ENCODE results near the gene HCFC1R1.

The HCFC1R1 gene

DNA sequence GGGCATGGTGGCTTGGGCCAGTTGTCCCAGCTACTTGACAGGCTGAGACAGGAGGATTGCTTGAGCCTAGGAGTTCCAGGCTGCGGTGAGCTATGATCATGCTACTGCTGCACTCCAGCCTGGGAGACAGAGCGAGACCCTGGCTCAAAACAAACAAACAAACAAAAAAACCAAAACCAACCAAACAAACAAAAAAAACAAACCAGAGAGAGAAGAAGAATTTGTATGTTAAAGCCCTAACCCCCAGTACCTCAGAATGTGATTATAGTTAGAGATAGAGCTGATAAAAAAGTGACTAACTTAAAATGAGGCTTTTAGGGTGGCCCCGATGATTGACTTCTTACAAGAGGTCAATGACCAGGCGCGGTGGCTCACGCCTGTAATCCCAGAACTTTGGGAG is 21.0 kb upstream of the HCFC1R1 start:
- no peak overlapping the region for H3K27ac ChIP-seq (ENCODE audit: low read depth, low read length)
- no peaks in the 10 kb centered on the region for H3K9me3 ChIP-seq (ENCODE audit: low read length)
- no peak overlapping the region for H3K9ac ChIP-seq (ENCODE audit: low read length)
- H3K4me1 ChIP-seq (ENCODE audit: insufficient read depth, low read length): no peaks in the 10 kb centered on the region
- no peaks in the 10 kb centered on the region for H3K36me3 ChIP-seq (ENCODE audit: insufficient read depth, low read length)
- H3K27me3 ChIP-seq (ENCODE audit: control insufficient read depth in 1 of 2, insufficient read depth in 2 of 2, low read length in 2 of 2): peaks cover 19 to 53% of the 10 kb centered on the region in 2 donors
- no peak overlapping the region for H3K4me3 ChIP-seq (ENCODE audit: low read depth in 1 of 2, low read length in 2 of 2)

DNA sequence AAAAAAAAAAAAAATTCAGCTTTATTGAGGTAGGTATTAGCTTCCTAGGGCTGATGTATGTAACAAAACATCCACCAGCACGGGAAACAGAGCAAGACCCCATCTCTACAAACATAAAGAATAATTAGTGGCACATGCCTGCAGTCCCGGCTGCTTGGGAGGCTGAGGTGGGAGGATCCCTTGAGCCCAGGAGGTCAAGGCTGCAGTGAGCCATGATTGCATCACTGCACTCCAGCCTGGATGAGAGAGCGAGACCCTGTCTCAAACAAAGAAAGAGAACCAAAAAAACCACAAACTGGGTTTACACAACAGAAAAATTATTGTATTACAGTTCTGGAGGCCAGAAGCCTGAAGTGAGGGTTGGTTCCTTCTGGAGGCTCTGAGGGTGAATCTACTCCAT is 18.6 kb upstream of the HCFC1R1 start:
- no peak overlapping the region for H3K27ac ChIP-seq (ENCODE audit: low read depth, low read length)
- H3K4me3 ChIP-seq (ENCODE audit: low read depth in 1 of 2, low read length in 2 of 2): no peak overlapping the region
- no peaks in the 10 kb centered on the region for H3K4me1 ChIP-seq (ENCODE audit: insufficient read depth, low read length)
- no peaks in the 10 kb centered on the region for H3K36me3 ChIP-seq (ENCODE audit: insufficient read depth, low read length)
- H3K9me3 ChIP-seq (ENCODE audit: low read length): no peaks in the 10 kb centered on the region
- peaks cover 31 to 63% of the 10 kb centered on the region in 2 donors for H3K27me3 ChIP-seq (ENCODE audit: control insufficient read depth in 1 of 2, insufficient read depth in 2 of 2, low read length in 2 of 2)
- H3K9ac ChIP-seq (ENCODE audit: low read length): no peak overlapping the region

DNA sequence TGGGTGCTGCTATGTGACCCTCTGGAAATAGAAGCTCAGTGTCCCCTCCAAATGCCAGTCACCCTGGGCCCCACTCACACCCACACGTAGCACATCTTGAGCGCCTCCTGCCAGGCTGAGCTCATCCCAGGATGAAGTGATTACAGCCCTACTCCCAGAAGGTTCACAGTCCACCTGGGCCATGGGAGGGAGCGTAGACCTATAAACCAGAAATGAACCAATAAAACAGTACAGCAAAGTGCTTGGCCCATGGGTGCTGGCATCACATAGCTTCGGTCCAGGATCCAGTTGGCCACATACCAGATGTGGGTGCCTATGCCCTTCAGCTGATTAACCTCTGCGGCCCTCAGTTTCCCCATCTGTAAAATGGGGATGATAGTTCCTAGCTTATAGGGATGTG is 15.2 kb upstream of the HCFC1R1 start:
- Histone ChIP-seq H3K27me3 (ENCODE audit: control insufficient read depth in 1 of 2, insufficient read depth in 2 of 2, low read length in 2 of 2) (peaks cover 31 to 57% of the 10 kb centered on the region in 2 donors), H3K36me3 (ENCODE audit: insufficient read depth, low read length) (no peaks in the 10 kb centered on the region), H3K9me3 (ENCODE audit: low read length) (no peaks in the 10 kb centered on the region), H3K27ac (ENCODE audit: low read depth, low read length) (no peak overlapping the region), H3K4me3 (ENCODE audit: low read depth in 1 of 2, low read length in 2 of 2) (no peak overlapping the region), H3K4me1 (ENCODE audit: insufficient read depth, low read length) (no peaks in the 10 kb centered on the region), H3K9ac (ENCODE audit: low read length) (no peak overlapping the region)

DNA sequence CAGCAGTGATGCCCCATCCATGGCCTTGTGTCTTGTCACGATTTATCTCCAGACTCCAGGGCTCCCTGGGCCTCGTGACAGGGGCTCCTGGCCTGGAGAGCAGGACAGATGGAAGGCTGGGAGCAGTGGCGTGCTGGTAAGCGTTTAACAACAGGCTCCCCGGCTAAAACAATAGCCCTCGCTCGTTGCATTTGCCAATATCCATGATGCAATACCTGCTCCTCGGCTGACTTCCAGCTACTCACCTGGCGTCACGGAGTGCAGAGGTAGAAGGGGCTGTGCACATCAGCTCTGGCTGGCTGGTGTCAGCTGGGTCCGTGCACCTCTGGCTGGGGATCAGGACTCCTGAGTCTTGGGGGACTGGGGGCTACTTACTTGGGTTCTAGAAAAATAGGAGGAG is 14.5 kb upstream of the HCFC1R1 start:
- H3K9me3 ChIP-seq (ENCODE audit: low read length): no peaks in the 10 kb centered on the region
- no peak overlapping the region for H3K27ac ChIP-seq (ENCODE audit: low read depth, low read length)
- no peaks in the 10 kb centered on the region for H3K4me1 ChIP-seq (ENCODE audit: insufficient read depth, low read length)
- peaks cover 26 to 53% of the 10 kb centered on the region in 2 donors for H3K27me3 ChIP-seq (ENCODE audit: control insufficient read depth in 1 of 2, insufficient read depth in 2 of 2, low read length in 2 of 2)
- no peak overlapping the region for H3K4me3 ChIP-seq (ENCODE audit: low read depth in 1 of 2, low read length in 2 of 2)
- no peak overlapping the region for H3K9ac ChIP-seq (ENCODE audit: low read length)
- H3K36me3 ChIP-seq (ENCODE audit: insufficient read depth, low read length): no peaks in the 10 kb centered on the region

GRCh38 chr16:3036726-3037315 is 13.1 kb upstream of the HCFC1R1 start, which contains the start of gene BICDL2:
TSS of gene BICDL2 (minus strand) at chr16:3036944. CDS start at chr16:3035496, 1,448 bp downstream.
- Histone ChIP-seq H3K9me3 (ENCODE audit: low read length) (no peaks in the 10 kb centered on the region), H3K36me3 (ENCODE audit: insufficient read depth, low read length) (no peaks in the 10 kb centered on the region), H3K27me3 (ENCODE audit: control insufficient read depth in 1 of 2, insufficient read depth in 2 of 2, low read length in 2 of 2) (peaks cover 25 to 53% of the 10 kb centered on the region in 2 donors), H3K4me3 (ENCODE audit: low read depth in 1 of 2, low read length in 2 of 2) (no peak within 1 kb of the TSS), H3K27ac (ENCODE audit: low read depth, low read length) (no peak within 1 kb of the TSS), H3K9ac (ENCODE audit: low read length) (no peak within 1 kb of the TSS), H3K4me1 (ENCODE audit: insufficient read depth, low read length) (no peaks in the 10 kb centered on the region)

DNA sequence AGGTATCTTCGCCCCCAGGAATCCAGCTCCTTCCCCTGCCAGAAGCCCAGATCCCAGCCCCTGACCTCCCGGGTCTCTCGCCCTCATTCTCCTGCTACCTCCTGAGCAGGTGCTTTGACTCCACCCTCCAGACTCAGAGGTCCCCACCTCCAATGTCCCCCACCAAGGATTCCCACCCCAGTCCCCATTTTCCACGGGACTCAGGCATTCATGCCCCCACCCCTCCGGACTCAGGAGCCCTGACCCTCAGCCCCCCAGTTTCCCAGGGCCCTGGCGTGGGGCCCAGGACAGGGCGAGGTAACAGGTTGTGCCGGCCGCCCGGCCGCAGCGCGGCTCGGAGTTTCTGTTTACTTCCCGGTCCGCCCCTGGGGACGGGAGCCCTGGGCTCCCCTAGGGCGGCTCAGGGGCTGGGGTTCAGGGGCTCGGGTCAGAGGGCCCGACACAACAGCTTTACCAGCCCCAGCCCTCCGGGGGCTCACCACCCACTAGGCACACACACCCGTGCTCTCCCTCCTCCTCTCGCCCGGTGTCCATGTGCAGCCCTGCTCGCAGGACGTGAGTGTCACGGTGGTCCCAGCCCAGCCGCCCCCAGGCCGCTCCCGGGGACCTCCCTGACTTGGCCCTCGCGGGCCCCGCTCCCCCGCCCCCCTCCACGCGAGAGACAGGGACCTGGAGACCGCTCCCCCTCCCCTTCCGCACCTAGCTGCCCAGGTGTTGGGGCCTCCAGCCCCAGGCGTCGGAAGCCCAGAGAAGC is 12.4 kb upstream of the HCFC1R1 start:
- Histone ChIP-seq H3K9ac (ENCODE audit: low read length) (no peak overlapping the region), H3K27me3 (ENCODE audit: control insufficient read depth in 1 of 2, insufficient read depth in 2 of 2, low read length in 2 of 2) (peaks cover 25 to 58% of the 10 kb centered on the region in 2 donors), H3K27ac (ENCODE audit: low read depth, low read length) (no peak overlapping the region), H3K9me3 (ENCODE audit: low read length) (no peaks in the 10 kb centered on the region), H3K4me1 (ENCODE audit: insufficient read depth, low read length) (no peaks in the 10 kb centered on the region), H3K4me3 (ENCODE audit: low read depth in 1 of 2, low read length in 2 of 2) (no peak overlapping the region), H3K36me3 (ENCODE audit: insufficient read depth, low read length) (no peaks in the 10 kb centered on the region)

GRCh38 chr16:3035289-3035971 is 11.7 kb upstream of the HCFC1R1 start:
- H3K27ac ChIP-seq (ENCODE audit: low read depth, low read length): no peak overlapping the region
- H3K27me3 ChIP-seq (ENCODE audit: control insufficient read depth in 1 of 2, insufficient read depth in 2 of 2, low read length in 2 of 2): peaks cover 25 to 65% of the 10 kb centered on the region in 2 donors
- no peak overlapping the region for H3K9ac ChIP-seq (ENCODE audit: low read length)
- no peaks in the 10 kb centered on the region for H3K36me3 ChIP-seq (ENCODE audit: insufficient read depth, low read length)
- H3K4me1 ChIP-seq (ENCODE audit: insufficient read depth, low read length): no peaks in the 10 kb centered on the region
- no peaks in the 10 kb centered on the region for H3K9me3 ChIP-seq (ENCODE audit: low read length)
- no peak overlapping the region for H3K4me3 ChIP-seq (ENCODE audit: low read depth in 1 of 2, low read length in 2 of 2)

DNA sequence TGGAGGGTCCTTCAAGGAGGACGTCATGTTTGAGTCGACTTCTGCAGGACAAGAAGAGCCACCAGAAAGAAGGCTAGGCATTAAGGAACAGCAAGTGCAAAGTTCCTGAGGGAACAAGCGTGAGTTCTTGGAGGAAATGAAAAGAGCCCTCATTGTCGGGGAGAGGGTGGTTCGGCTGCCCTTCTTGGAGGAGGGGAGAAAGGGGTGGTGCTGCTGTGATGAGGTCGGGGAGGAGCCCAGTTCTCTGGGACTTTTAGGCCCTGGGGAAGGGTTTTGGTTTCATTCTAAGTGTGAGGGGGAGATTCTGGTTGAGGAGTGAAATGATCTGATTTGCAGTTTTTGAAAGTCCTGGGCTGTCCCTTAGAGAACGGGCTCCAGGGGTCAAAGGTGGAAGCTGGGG is 8.9 kb upstream of the HCFC1R1 start:
- no peaks in the 10 kb centered on the region for H3K36me3 ChIP-seq (ENCODE audit: insufficient read depth, low read length)
- no peak overlapping the region for H3K4me3 ChIP-seq (ENCODE audit: low read depth in 1 of 2, low read length in 2 of 2)
- H3K9me3 ChIP-seq (ENCODE audit: low read length): no peaks in the 10 kb centered on the region
- H3K9ac ChIP-seq (ENCODE audit: low read length): no peak overlapping the region
- H3K27me3 ChIP-seq (ENCODE audit: control insufficient read depth in 1 of 2, insufficient read depth in 2 of 2, low read length in 2 of 2): peaks cover 23 to 64% of the 10 kb centered on the region in 2 donors
- peaks cover 9% of the 10 kb centered on the region for H3K4me1 ChIP-seq (ENCODE audit: insufficient read depth, low read length)
- H3K27ac ChIP-seq (ENCODE audit: low read depth, low read length): no peak overlapping the region

GRCh38 chr16:3030222-3031212 is 6.8 kb upstream of the HCFC1R1 start:
- H3K9ac ChIP-seq (ENCODE audit: low read length): no peak overlapping the region
- no peak overlapping the region for H3K4me3 ChIP-seq (ENCODE audit: low read depth in 1 of 2, low read length in 2 of 2)
- peaks cover 9% of the 10 kb centered on the region for H3K4me1 ChIP-seq (ENCODE audit: insufficient read depth, low read length)
- peaks cover 12 to 43% of the 10 kb centered on the region in 2 donors for H3K27me3 ChIP-seq (ENCODE audit: control insufficient read depth in 1 of 2, insufficient read depth in 2 of 2, low read length in 2 of 2)
- no peaks in the 10 kb centered on the region for H3K9me3 ChIP-seq (ENCODE audit: low read length)
- no peak overlapping the region for H3K27ac ChIP-seq (ENCODE audit: low read depth, low read length)
- peaks cover 10% of the 10 kb centered on the region for H3K36me3 ChIP-seq (ENCODE audit: insufficient read depth, low read length)

DNA sequence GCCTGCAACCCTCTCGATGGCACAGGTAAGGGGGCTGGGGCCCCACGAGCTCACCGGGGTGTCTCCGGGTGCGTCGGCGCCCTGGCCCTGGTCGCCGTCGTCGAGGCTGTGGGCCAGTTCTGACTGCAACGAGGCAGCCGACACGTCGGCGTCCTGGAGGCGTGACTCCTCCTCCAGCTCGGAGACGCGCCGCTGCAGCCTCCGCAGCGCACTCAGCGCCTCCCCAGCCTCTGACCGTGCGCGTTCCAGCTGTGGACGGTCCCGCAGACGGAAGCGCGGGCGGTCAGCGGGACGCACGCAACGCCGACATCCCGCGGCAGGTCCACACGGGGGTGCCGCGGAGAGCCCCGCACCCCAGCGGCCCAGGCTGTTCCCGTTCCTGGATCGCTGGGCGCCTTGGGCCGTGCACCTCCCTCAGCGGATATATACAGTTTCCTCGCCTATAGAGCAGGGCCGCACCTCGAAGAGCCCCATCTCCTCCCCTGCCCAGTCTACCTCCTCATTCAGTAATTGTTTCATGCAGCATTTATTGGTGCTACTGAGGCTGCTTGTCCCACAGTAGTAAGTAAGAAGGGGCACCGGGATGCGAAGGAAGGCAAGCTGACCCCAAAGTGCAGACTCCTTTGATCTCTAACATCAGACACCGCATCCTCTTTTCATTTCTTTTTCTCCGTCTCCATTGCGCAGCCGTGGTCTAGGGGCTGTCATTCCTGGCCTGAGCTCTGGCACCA is 5.9 kb upstream of the HCFC1R1 start:
- Histone ChIP-seq H3K9ac (ENCODE audit: low read length) (no peak overlapping the region), H3K27me3 (ENCODE audit: control insufficient read depth in 1 of 2, insufficient read depth in 2 of 2, low read length in 2 of 2) (peaks cover 7 to 38% of the 10 kb centered on the region in 2 donors), H3K4me3 (ENCODE audit: low read depth in 1 of 2, low read length in 2 of 2) (no peak overlapping the region), H3K4me1 (ENCODE audit: insufficient read depth, low read length) (peaks cover 9% of the 10 kb centered on the region), H3K27ac (ENCODE audit: low read depth, low read length) (no peak overlapping the region), H3K9me3 (ENCODE audit: low read length) (no peaks in the 10 kb centered on the region), H3K36me3 (ENCODE audit: insufficient read depth, low read length) (peaks cover 11% of the 10 kb centered on the region)
